GM12801 (cell line): ENCODE measurements around the gene ACTR1A.

Source experiments
- CTCF ChIP-seq: IDR thresholded peaks from one replicate; pipeline ENCODE4 v1.5.1; 2011; ENCODE audit warnings: control low read depth; ENCODE audit not compliant: insufficient read length; ENCODE audit errors: extremely low read depth

ACTR1A gene

GRCh38 chr10:102475451-102476040 is 27.0 kb downstream of the ACTR1A start:
- TF ChIP-seq CTCF = no peak

DNA sequence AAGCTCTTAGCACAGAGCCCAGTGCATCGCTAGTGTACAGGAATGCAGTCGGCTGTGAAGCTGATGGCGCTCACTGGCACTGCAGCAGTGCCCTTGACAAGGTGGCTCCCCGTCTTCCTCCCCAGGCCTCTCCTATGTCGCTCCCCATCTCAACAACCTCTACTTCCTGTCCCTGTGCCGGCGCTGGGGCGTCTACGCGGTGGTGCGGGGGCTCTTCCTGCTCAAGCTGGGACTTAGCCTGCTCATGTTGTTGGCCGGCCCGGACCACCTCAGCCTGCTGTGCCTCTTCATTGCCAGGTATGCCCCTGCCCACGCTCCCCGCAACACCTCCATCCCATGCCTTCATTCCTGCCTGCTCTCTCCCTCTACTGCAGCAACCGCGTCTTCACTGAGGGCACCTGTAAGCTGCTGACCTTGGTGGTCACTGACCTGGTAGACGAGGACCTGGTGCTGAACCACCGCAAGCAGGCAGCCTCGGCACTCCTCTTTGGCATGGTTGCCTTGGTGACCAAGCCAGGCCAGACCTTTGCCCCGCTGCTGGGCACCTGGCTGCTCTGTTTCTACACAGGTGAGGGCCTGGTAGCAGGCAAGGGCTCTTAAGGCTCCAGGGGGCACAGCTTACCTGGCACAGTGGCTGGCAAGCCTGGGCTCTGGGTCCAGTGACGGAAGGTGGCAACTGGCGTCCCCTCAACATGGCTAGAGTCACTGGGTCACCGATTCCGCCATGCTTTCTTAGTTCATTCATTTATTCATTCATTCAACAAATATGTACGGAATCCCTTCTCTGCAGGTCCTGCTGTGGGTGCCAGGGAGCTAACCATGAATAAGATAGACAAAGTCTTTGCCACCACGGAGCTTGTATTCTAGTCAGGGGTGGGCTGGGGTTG is 28.8 kb downstream of the ACTR1A start:
- TF ChIP-seq CTCF = no peak

DNA sequence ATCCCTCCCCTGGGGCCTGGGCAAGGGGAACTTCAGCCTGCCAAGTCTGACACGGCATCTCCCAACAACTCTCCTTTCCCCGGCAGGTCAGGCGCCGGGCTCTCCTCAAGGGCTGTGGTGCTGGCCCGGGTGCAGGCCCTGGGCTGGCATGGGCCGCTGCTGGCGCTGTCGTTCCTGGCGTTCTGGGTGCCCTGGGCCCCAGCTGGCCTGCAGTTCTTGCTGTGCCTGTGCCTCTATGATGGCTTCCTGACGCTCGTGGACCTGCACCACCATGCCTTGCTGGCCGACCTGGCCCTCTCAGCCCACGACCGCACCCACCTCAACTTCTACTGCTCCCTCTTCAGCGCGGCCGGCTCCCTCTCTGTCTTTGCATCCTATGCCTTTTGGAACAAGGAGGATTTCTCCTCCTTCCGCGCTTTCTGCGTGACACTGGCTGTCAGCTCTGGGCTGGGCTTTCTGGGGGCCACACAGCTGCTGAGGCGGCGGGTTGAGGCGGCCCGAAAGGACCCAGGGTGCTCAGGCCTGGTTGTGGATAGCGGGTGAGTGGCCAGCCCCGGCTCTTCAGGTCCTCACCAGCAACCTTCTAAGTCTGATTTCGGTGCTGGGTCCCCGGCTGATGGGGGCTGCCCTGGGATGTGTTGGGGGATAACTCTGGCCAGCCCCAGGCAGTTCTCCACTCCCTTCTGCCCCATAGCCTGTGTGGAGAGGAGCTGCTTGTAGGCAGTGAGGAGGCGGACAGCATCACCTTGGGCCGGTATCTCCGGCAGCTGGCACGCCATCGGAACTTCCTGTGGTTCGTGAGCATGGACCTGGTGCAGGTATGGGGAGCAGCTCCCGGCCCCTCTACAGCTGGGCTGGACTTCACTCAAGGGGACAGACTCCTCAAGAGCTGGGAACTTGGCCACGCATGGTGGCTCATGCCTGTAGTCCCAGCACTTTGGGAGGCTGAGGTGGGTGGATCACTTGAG is 31.6 kb downstream of the ACTR1A start:
- no peak for TF ChIP-seq CTCF

- no peak for TF ChIP-seq CTCF
Observed at GRCh38 chr10:102468683-102469082, 33.8 kb downstream of the ACTR1A start.

- no peak for TF ChIP-seq CTCF
Observed at GRCh38 chr10:102467971-102468438, 34.5 kb downstream of the ACTR1A start.

DNA sequence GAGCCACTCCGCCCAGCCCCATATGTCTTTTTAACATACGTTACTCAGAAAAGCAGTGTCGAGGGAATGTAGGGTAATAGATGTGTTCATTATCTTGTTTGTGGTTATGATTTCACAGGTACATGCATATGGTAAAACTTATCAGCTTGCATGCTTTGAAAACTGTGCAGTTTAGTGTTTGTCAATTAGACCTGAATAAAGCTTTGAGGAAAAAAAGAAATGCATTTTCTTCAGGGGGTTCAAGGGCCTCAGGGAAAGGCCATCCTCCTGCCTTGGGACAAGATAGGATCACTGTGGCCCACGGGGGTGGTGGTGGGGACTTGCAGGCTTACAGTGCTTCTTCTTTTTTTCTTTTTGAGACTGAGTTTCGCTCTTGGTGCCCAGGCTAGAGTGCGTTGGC is 35.2 kb downstream of the ACTR1A start:
- TF ChIP-seq CTCF = no peak

DNA sequence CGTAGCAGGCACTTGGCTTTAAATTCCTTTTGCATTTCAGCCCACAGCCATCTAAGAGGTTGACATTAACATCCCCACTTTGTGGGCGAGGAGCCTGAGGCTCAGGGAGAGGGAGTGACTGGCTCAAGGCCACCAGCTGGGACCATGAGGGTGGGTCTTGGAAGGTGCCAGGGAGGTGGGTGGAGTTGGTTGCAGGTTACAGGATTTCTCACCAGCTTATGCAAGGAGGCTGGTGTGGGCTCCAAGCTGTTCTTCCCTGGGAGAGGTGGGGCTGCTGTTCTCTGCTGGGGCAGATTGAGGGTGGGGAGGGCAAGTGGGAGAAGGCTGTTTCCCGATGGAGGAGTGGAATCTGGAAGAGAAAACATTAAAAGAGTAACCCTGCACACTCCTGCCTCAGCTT is 37.0 kb downstream of the ACTR1A start:
- no peak for TF ChIP-seq CTCF
